MG63 (cell line): ENCODE measurements around the gene CGB2. TPM values are rescaled to one million over a fixed set of nuclear protein-coding genes. Genes with fewer than 3 reads are reported as not detected.
"Not testable (repeated sequence)": the region's sequence is repeated elsewhere in the genome, so short reads cannot be mapped to it uniquely, and the experiment has no call there.

Experiments
- DNase-seq: peaks from one replicate; pipeline ENCODE4 v3.0.0-alpha.2; 2020
- H3K27me3 ChIP-seq: fragments of 250-450 bp; sonication (Bioruptor Pico); 2 replicates; pipeline ENCODE4 v1.5.1; 2020; ENCODE audit warnings: mild to moderate bottlenecking, moderate library complexity
- H3K36me3 ChIP-seq: fragments of 250-450 bp; sonication (Bioruptor Pico); 2 replicates; pipeline ENCODE4 v1.5.1; 2020; ENCODE audit warnings: mild to moderate bottlenecking, moderate library complexity
- H3K4me3 ChIP-seq: fragments of 250-450 bp; sonication (Bioruptor Pico); 2 replicates; pipeline ENCODE4 v1.5.1; 2020; ENCODE audit warnings: mild to moderate bottlenecking, moderate library complexity
- H3K9me3 ChIP-seq: fragments of 250-450 bp; sonication (Bioruptor Pico); 2 replicates; pipeline ENCODE4 v1.5.1; 2020; ENCODE audit warnings: mild to moderate bottlenecking, moderate library complexity
- total RNA-seq: library from RNA; depleted of rRNA; stranded (reverse); fragments of >200 nt; shearing (Covaris generic); gene quantifications from 2 replicates; pipeline ENCODE4 v1.2.3, GENCODE V29; 2014; ENCODE audit warnings: low replicate concordance

The CGB2 gene
- total RNA-seq, 1 experiment from 2014 or later: not detected

DNA sequence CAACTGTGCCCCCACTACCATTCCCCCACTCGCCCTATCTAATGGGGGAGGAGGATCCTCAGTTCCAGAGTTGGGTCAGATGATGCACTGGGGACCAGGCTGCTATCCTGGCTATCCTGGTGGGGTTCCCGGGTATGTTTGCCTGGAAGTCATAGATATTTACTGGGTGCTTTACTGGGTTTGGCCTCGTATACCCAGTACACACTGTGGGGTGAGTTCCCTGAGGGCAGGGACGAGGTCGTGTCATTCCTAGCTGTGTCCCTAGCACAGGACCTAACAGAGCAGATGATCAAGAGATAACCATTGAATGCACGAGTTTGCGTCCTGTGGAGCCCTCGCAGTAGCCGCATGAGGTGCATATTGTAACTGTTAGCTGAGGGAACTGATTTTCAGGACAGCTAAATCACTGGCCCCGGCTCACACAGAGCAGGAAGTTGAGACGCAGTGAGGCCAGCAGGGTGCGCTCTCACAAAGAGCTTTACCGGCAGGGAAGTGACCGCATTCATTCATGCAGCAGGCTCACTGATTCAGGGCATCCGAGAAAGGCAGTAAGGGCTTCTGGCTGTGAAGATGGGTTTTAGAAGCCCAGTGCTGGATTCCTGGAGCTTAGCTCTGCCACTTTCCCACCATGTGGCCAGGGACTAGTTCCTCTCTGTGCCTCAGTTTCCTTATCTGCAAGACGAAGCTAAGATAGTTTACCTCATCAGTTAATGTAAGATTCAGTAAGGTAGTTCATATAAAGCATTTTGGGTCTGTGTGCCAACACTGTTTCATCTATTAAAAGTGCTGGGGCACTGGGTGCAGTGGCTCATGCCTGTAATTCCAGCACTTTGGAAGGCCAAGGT lies 32.0 kb upstream of the CGB2 start:
- Histone ChIP-seq H3K9me3 (no peaks in the 10 kb centered on the region), H3K36me3 (peaks cover 68% of the 10 kb centered on the region), H3K4me3 (no peak overlapping the region), H3K27me3 (no peaks in the 10 kb centered on the region)
- no peak for DNase-seq

DNA sequence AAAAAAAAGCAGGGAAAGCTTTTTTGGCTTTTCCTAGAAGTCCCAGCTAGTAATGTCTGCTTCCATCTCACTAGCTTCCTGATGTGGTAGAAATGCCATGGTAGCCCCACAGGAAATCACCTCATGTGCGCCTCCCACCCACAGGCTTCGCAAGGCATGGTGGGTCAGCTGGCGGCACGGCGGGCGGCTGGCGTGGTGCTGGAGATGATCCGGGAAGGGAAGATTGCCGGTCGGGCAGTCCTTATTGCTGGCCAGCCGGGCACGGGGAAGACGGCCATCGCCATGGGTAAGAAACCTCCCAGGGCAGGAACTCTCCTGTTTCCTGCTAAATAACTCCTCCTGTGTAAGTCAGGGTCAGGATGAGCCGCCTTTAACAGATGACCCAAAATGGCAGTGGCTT lies 27.6 kb upstream of the CGB2 start:
- H3K4me3 ChIP-seq: no peak overlapping the region
- H3K9me3 ChIP-seq: no peaks in the 10 kb centered on the region
- H3K36me3 ChIP-seq: peaks cover 84% of the 10 kb centered on the region
- DNase-seq: no peak
- H3K27me3 ChIP-seq: no peaks in the 10 kb centered on the region

DNA sequence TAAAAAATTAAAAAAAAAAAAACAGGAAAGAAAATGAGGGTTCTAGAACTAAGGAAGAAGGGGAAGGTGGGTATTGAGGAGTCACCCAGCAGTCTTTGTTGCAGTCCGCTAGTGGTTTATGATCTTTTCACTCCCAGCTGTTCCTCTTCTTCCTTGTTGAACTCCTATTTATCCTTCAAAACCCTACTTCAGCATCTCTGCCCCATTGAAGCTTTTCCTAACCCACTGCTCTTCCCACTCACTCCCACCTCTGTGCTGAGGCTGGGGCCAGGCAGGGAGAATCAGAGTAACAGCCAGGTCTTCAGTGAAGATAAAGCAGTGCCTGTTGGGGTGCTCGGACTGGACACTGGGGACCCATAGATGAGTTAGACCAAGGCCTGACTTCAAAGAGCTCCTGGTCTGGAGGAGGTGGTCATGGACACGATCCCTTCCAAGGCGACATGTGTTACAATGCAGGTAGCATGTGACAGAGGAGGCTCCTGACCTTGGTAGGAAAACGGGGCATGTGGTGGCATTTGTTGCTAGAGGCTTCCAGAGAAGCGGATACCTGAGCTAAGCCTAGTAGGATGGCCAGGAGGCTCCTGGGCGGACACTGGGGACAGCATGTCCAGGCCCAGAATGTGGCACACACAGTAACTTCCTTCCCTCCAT lies 26.6 kb upstream of the CGB2 start:
- Histone ChIP-seq H3K4me3 (no peak overlapping the region), H3K36me3 (peaks cover 82% of the 10 kb centered on the region), H3K27me3 (no peaks in the 10 kb centered on the region), H3K9me3 (no peaks in the 10 kb centered on the region)
- DNase-seq: no peak

DNA sequence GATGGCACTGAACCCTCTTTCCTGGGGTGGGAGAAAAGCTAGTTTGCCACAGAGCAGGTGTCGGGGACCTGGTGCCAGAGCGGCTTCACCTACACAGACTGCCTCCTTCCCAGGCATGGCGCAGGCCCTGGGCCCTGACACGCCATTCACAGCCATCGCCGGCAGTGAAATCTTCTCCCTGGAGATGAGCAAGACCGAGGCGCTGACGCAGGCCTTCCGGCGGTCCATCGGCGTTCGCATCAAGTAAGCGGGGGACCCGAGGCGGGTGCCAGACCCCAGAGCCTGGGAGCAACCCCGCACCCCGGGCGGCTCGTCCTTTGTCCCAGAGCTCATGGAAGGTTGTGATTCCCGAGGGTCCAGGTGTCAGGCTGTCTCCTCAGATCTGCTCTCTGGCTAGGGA lies 24.8 kb upstream of the CGB2 start:
- H3K9me3 ChIP-seq: no peaks in the 10 kb centered on the region
- H3K4me3 ChIP-seq: no peak overlapping the region
- no peak for DNase-seq
- H3K36me3 ChIP-seq: peaks cover 82% of the 10 kb centered on the region
- H3K27me3 ChIP-seq: no peaks in the 10 kb centered on the region

DNA sequence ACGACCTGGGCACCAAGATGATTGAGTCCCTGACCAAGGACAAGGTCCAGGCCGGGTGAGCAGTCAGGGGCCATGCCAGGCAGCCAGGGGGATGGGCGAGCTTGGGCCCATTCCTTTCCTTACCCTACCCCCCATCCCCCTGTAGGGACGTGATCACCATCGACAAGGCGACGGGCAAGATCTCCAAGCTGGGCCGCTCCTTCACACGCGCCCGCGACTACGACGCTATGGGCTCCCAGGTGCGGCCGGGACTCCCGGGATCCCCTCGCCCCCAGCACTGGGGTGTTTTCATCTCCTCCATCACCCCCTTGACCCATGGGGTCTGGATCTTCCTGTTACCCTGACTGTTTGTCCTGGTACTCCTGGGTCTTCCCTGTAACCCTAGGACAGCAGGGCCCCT lies 21.9 kb upstream of the CGB2 start:
- Histone ChIP-seq H3K27me3 (no peaks in the 10 kb centered on the region), H3K36me3 (peaks cover 81% of the 10 kb centered on the region), H3K4me3 (no peak overlapping the region), H3K9me3 (no peaks in the 10 kb centered on the region)
- no peak for DNase-seq

DNA sequence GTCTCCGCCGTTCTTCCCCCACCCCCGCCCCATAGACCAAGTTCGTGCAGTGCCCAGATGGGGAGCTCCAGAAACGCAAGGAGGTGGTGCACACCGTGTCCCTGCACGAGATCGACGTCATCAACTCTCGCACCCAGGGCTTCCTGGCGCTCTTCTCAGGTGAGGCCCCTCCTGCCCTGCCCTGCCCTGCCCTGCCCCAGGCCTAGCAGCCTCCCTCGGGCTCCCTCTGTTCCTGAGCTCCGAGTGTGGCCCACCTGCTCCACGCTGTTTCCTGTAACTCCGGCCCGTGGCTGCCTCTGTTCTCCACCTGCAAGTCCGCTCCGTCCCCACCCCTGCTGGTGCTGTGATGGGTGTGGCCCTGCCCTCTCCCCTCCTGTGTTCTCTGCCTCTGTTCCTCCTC lies 21.2 kb upstream of the CGB2 start:
- Histone ChIP-seq H3K36me3 (peaks cover 82% of the 10 kb centered on the region), H3K4me3 (no peak overlapping the region), H3K9me3 (no peaks in the 10 kb centered on the region), H3K27me3 (no peaks in the 10 kb centered on the region)
- no peak for DNase-seq

DNA sequence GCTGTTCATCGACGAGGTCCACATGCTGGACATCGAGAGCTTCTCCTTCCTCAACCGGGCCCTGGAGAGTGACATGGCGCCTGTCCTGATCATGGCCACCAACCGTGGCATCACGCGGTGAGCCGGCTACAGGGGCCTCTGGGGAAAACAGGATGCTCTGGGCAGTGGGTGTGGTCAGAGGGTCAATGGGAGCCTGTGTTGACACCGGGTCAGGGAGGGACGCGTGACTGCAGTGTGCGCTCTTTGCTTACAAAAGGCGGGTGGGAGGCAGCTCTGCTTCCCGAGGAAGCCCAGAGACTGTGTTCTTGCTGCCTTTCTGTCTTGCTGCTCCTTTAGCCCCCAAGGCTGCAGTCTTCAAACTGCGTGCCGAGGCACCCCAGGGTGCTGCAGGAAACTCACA lies 20.5 kb upstream of the CGB2 start:
- DNase-seq: no peak
- no peak overlapping the region for H3K4me3 ChIP-seq
- H3K36me3 ChIP-seq: peaks cover 80% of the 10 kb centered on the region
- H3K27me3 ChIP-seq: no peaks in the 10 kb centered on the region
- H3K9me3 ChIP-seq: no peaks in the 10 kb centered on the region

DNA sequence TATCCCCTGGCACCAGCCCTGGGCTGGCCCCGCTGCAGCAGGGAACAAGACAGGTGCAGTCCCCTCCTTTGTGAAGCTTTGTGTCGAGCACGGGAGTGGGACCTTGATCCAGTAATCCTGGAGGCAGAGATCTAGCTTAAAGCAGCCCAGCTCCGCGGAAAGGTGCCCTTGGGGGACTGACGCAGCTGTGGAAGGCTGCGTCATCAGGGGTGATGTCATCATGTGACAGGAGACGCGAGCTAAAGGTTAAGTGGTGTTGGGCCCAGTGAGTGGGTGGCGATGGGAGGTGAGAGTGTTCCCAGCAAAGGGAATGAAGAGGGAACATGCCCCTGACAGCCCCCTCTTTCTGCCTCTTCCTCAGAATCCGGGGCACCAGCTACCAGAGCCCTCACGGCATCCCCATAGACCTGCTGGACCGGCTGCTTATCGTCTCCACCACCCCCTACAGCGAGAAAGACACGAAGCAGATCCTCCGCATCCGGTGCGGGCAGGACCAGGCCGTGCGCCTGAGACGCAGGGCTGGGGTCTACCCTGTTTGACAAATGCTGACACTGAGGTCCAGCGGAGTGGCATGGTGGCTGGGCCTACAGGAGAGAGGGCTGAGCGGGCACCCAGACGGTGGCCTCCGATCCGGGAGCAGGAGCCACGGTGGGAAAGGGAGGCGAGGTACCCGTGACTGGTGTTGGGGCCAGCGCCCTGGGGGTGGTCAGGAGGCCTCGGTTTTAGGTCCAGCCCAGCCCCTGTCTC lies 17.4 kb upstream of the CGB2 start:
- Histone ChIP-seq H3K9me3 (no peaks in the 10 kb centered on the region), H3K4me3 (no peak overlapping the region), H3K27me3 (peaks cover 6% of the 10 kb centered on the region), H3K36me3 (peaks cover 56% of the 10 kb centered on the region)
- DNase-seq: no peak

DNA sequence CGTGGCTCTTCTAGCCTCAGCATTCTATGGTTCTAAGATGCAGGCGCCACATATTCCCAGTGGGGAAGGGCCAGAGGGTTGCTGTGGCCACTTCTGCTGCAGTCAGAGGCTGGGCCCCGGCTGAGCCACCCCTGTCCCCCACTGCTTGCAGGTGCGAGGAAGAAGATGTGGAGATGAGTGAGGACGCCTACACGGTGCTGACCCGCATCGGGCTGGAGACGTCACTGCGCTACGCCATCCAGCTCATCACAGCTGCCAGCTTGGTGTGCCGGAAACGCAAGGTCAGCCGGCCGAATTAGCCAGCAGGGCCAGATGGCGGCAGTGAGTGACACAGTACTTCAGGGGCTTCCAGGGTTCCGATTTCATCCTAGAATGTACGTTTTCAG lies 16.8 kb upstream of the CGB2 start:
- Histone ChIP-seq H3K27me3 (peaks cover 11% of the 10 kb centered on the region), H3K9me3 (no peaks in the 10 kb centered on the region), H3K36me3 (peaks cover 51% of the 10 kb centered on the region), H3K4me3 (no peak overlapping the region)
- DNase-seq: no peak

DNA sequence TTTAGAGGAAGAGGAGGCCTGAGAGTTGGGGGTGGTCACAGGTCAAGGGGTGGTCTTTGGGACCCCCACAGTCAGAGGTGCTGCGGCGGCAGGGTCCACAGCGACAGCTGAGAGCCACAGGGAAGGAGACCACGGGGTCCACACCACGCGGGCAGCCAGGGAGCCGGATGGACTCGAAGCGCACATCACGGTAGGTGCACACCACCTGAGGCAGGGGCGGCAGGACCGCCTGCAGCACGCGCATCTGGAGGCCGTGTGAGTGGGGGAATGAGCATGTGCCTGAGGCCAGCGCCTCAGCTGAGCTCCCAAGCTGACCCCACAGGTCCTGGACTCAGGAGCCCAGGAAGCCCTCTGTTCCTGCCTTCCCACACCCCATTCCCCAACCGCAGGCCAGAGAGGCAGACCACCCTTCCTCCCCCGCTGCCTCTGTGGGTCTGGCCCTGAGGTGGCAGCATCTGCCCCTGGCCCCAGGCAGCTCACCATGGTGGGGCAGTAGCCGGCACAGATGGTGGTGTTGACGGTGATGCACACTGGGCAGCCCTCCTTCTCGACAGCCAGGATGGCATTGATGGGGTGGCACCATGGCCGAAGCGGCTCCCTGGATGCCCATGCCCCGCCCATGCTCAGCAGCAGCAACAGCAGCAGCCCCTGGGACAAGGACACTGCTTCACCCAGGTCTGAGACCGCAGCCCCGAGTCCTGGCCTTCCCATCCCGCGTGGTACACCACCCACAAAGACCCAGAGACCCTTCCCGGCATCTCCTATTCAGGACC lies 15.4 kb upstream of the CGB2 start:
- DNase-seq: no peak
- H3K9me3 ChIP-seq: no peaks in the 10 kb centered on the region
- H3K36me3 ChIP-seq: peaks cover 41% of the 10 kb centered on the region

DNA sequence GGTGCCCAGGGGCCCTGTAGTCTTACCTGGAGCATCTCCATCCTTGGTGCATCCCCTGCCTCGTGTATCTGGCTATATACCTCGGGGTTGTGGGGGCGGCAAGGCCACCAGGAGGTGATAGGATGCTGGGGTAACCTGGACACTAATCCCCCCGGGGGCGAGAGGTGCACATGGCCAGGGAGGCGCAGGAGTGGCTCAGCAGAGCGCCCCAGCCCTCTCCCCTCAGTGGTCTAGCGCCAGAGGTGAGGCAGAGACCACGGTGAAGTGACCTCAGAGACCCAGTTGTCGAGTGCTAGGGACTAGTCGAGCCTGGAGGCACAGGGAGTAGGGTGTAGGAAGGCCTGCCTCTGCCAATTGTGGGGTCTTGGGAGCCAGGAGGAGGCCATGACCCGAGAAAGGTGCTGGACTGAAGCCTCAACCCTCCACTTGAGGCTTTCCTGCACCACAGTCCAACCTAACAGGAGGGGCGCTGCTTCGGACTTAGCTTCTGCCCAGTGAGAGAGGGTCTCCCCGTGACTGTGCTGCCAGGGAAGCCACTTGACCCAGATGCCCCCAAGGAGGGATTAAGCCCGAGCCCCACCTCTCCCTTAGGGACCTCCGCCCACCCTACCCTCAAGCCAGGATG lies 14.5 kb upstream of the CGB2 start, which contains the start of gene LHB:
TSS of gene LHB (minus strand) at position 51 of the 625 bp plus-strand sequence. CDS start at position 41, 10 bp downstream.
- H3K9me3 ChIP-seq: no peaks in the 10 kb centered on the region
- no peak for DNase-seq
- H3K36me3 ChIP-seq: peaks cover 35% of the 10 kb centered on the region
- H3K27me3 ChIP-seq: peaks cover 11% of the 10 kb centered on the region
- no peak within 1 kb of the TSS for H3K4me3 ChIP-seq

More for the DNA sequence above, 15.4 kb upstream of the CGB2 start:
- Histone ChIP-seq H3K4me3 (no peak overlapping the region), H3K27me3 (peaks cover 11% of the 10 kb centered on the region)

DNA sequence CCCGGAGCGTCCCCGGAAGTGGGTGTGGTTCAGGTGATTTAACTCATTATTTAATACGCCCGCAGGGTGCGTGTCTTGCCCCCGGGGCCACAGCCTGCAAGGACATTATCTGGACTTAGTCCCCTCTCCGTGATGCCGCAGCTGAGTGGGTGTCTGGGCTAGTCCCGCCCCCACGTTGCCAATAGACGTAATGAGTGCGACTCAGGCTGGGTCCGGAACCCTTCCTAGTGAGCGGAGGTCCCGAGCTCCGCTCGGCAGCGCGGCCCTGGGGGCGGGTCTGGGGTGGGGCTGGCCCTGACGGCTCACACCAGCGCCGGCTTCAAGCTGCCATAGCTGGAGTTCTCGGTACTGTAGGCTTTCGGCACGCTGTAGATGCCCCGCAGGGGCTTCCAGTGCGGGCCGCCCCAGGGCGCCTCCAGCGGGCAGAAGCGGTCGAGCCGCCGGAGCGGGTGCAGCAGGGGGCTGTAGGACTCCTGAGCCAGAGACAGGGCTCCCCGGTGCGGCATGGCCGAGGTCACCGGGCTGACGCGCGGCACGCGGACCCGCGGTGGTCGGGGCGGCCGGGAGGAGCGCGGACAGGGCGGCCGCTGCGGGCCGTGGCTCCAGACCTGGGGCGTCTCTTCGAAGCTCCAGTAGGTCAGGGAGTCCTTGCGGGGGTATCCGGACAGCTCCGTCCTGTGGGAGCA lies 13.9 kb upstream of the CGB2 start:
- no peaks in the 10 kb centered on the region for H3K9me3 ChIP-seq
- DNase-seq: peak; percentile 60
- peaks cover 11% of the 10 kb centered on the region for H3K27me3 ChIP-seq
- peaks cover 28% of the 10 kb centered on the region for H3K36me3 ChIP-seq
- H3K4me3 ChIP-seq: no peak overlapping the region

DNA sequence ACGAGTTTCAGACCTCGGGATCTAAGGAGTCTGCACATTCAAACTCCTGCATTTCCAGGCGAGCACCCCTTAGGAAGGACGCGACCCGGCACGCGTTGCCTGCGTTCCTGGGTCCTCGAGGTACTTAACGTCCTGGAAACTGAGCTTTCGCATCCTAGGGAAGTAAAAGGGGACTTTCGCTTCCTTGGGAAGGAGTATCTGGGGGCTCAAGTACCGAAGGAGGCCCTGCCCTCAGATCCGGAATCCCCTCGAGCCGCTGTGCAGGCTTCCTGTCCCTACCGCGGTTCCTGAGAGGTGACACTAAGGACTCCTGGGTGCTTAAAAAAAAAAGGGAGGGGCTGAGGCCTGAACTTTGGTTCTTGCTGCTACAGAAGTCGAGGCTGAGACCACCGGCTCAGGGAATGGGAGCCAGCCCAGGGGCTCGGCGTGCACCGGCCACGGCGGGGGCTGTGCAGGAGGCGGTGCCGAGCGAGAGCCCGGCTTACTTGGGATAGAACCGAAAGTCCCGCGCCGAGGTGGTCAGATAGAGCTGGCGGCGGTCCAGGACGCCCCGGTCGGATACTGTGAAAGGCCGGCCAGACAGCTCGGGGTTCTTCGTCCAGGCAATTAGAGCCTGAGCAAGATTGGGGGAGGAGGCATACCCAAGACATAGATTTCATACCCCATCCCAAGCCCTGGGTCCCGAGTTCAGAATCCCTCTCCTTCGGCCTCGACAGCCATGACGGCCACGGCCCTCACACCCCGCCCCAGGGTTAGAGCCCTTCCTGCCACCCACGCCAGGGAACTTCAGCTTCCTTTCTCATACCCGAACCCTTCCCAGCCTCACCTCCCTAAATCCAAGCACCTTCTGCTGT lies 13.1 kb upstream of the CGB2 start:
- not testable (repeated sequence) for DNase-seq, H3K4me3 ChIP-seq, H3K9me3 ChIP-seq
- peaks cover 11% of the 10 kb centered on the region for H3K27me3 ChIP-seq
- H3K36me3 ChIP-seq: peaks cover 24% of the 10 kb centered on the region

DNA sequence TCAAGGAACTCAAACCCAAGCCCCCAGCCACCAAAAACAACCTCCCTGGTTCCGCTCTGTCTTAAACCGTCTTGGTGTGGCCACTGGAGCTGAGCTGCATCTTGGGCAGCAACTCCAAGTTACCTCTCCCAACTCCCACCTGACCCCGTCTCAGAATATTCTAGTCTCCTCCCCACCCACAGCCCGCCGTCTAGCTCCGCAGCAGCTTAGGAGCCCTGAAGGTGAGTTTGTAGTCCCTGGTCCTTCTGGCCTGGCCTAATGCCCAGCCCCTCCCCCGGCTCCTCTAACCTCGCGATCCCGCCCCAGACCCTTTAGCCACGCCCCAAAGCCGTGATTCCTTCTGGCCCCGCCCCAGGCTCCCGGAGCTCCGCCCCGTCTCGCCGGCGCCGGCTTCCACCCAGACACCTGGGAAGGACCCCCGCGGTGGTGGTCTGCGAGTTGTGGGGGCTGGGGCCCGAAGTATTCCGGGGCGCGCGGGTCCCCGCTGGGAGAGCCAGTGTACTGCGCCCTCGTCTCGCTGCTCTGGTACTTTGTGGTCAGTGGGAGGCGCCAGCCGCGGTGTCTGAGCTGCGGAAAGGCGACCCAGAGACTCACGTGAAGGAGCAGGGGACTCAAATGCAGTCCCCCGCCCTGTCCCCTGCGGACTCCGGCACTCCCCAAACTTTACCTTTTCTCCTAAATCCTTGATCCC lies 12.3 kb upstream of the CGB2 start:
- H3K9me3 ChIP-seq: no peaks in the 10 kb centered on the region
- H3K36me3 ChIP-seq: peaks cover 16% of the 10 kb centered on the region
- peaks cover 11% of the 10 kb centered on the region for H3K27me3 ChIP-seq
- peak overlapping the region; percentile 40 for H3K4me3 ChIP-seq
- DNase-seq: peak; percentile 64
